ENCODE data around the gene HTT.

DNA sequence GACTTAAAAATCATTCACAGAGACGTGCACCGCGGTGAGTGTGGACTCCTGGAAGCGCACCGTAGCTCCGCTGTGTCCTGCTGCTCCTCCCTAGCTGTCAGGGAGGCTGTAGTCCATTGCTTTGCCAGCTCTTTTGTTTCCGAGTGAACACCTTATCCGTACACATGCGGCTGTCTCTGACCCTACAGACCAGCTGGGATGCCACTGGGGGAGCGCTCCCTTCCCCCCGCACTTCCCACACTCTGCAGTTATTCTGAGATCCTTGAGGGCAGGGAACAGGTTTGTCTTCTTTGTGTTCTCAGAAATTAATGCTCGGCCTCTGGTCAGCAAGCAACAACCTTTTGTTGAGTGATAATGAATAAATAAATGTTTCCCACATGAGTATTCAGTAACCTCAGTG is 140.8 kb downstream of the HTT start:
- TF ChIP-seq, protein P1, sequence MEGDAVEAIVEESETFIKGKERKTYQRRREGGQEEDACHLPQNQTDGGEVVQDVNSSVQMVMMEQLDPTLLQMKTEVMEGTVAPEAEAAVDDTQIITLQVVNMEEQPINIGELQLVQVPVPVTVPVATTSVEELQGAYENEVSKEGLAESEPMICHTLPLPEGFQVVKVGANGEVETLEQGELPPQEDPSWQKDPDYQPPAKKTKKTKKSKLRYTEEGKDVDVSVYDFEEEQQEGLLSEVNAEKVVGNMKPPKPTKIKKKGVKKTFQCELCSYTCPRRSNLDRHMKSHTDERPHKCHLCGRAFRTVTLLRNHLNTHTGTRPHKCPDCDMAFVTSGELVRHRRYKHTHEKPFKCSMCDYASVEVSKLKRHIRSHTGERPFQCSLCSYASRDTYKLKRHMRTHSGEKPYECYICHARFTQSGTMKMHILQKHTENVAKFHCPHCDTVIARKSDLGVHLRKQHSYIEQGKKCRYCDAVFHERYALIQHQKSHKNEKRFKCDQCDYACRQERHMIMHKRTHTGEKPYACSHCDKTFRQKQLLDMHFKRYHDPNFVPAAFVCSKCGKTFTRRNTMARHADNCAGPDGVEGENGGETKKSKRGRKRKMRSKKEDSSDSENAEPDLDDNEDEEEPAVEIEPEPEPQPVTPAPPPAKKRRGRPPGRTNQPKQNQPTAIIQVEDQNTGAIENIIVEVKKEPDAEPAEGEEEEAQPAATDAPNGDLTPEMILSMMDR (optimal IDR thresholded peaks at IDR 0.05 in 1 of 3, IDR thresholded peaks at IDR 0.05 in 1 of 3, conservative IDR thresholded peaks at IDR 0.05 in 1 of 3; ENCODE audit: extremely low read depth in 1 of 3, insufficient read depth in 2 of 3, low read length in 3 of 3), result no peak
- TF ChIP-seq EZH2 (IDR thresholded peaks at IDR 0.05; ENCODE audit: low read length), result no peak
